ENCODE data around the gene ACLY. TPM values are rescaled to one million over a fixed set of nuclear protein-coding genes. Genes with fewer than 3 reads are reported as not detected.

ACLY gene
- total RNA-seq, 3 donors from 2014 or later, result 80.3 to 95.2 (median 81.5) TPM

DNA sequence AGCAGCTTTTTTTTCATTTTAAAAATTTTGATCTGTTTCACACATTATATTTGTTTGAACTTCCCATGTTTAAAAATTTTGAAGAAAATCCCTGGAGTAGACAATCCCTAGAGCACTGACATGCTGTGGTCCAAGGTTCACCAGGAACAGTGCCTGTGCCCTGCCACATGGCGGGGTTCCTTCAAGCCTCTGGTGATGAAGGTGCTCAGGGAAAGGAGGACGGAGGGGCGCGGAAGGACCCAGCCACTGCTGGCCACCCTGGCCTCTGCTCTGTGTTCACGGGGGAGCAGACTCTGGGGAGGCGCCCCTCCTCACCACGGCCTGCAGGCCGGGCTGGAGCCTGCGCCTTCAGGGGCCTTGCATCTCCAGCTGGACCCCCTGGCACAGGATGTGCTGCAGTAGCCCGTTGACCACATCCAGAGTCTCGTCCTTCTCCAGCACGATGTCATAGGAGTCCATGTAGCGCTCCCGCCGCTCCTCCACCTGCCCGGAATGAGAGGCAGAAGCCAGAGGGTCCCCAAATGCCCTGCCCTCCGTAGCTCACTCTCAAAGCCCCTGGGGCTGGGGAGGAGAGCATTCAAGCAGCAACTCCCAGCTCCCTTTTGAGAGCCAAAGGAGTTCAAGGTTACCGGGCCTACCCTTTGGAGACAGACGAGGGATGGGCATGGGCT, 93.4 kb downstream of the ACLY start:
- H3K36me3 ChIP-seq (ENCODE audit: low read depth), result no peaks in the 10 kb centered on the region
- TF ChIP-seq CTCF (IDR thresholded peaks at IDR 0.05), result no peak
- intact Hi-C loops (cut with DNase I, micrococcal nuclease), result no loop called here
- H3K4me3 ChIP-seq, result no peak overlapping the region
- ATAC-seq (no peak), DNase-seq (peak in 1 of 3 donors; percentile 36)
- no peaks in the 10 kb centered on the region for H3K4me1 ChIP-seq (ENCODE audit: low read depth)
- no peaks in the 10 kb centered on the region for H3K9me3 ChIP-seq

DNA sequence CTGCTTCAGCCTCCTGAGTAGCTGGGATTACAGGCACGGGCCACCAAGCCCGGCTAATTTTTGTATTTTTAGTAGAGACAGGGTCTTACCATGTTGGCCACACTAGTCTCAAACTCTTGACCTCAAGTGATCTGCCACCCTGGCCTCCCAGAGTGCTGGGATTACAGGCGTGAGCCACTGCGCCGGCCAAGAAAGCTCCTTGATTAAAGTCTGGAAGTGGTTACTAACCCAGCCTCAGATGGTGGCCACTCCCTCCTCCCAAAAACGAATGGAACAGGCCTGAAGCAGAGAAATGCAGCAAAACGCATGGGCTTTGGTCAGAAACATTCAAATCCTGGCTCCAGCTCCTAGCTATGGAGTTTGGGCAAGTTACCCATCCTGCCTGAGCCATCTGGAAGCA, 94.7 kb downstream of the ACLY start:
- Histone ChIP-seq H3K4me1 (ENCODE audit: low read depth) (no peaks in the 10 kb centered on the region), H3K9me3 (no peaks in the 10 kb centered on the region), H3K4me3 (no peak overlapping the region), H3K36me3 (ENCODE audit: low read depth) (no peaks in the 10 kb centered on the region)
- DNase-seq, result peak in 1 of 3 donors; percentile 17
- no peak for TF ChIP-seq CTCF (IDR thresholded peaks at IDR 0.05)
- intact Hi-C loops (cut with DNase I, micrococcal nuclease), result no loop called here
- ATAC-seq, result no peak

- intact Hi-C loops (cut with DNase I, micrococcal nuclease), result no loop called here
- H3K4me3 ChIP-seq, result no peak overlapping the region
- H3K36me3 ChIP-seq (ENCODE audit: low read depth), result no peaks in the 10 kb centered on the region
- H3K4me1 ChIP-seq (ENCODE audit: low read depth), result no peaks in the 10 kb centered on the region
- no peak for TF ChIP-seq CTCF (IDR thresholded peaks at IDR 0.05)
- H3K9me3 ChIP-seq, result no peaks in the 10 kb centered on the region
- peak in 1 of 3 donors; percentile 26 for DNase-seq
- ATAC-seq, result no peak
Observed at GRCh38 chr17:41823580-41823979, 95.2 kb downstream of the ACLY start.

DNA sequence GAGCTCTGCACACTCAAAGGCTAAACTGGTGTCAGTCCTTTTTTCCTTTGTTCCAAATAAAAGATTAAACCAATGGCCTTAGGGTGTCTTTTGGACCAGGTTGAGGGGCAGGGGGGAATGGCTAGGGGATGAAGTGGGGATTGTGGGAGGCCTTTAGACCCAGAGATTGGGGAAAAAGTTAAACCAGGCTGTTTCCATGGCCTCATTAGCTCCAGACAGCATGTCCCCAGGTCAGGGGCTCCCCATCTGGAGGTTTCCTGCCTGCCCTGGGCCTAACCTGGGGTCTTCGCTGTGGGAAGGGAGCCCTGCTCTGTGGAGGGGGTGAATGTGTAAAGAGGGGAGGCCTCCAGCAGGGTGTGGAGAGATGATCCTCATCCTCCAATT, 95.6 kb downstream of the ACLY start:
- TF ChIP-seq CTCF (IDR thresholded peaks at IDR 0.05), result no peak
- H3K9me3 ChIP-seq, result no peaks in the 10 kb centered on the region
- no peaks in the 10 kb centered on the region for H3K36me3 ChIP-seq (ENCODE audit: low read depth)
- intact Hi-C loops (cut with DNase I, micrococcal nuclease), result no loop called here
- no peak for ATAC-seq
- peak in 1 of 3 donors; percentile 10 for DNase-seq
- no peaks in the 10 kb centered on the region for H3K4me1 ChIP-seq (ENCODE audit: low read depth)
- H3K4me3 ChIP-seq, result no peak overlapping the region

DNA sequence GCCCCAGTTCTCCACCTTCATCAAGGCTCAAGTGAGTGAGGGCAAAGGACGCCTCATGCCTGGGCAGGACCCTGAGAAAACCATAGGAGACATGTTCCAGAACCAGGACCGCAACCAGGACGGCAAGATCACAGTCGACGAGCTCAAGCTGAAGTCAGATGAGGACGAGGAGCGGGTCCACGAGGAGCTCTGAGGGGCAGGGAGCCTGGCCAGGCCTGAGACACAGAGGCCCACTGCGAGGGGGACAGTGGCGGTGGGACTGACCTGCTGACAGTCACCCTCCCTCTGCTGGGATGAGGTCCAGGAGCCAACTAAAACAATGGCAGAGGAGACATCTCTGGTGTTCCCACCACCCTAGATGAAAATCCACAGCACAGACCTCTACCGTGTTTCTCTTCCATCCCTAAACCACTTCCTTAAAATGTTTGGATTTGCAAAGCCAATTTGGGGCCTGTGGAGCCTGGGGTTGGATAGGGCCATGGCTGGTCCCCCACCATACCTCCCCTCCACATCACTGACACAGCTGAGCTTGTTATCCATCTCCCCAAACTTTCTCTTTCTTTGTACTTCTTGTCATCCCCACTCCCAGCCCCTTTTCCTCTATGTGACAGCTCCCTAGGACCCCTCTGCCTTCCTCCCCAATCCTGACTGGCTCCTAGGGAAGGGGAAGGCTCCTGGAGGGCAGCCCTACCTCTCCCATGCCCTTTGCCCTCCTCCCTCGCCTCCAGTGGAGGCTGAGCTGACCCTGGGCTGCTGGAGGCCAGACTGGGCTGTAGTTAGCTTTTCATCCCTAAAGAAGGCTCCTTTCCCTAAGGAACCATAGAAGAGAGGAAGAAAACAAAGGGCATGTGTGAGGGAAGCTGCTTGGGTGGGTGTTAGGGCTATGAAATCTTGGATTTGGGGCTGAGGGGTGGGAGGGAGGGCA, 96.3 kb downstream of the ACLY start:
- Histone ChIP-seq H3K36me3 (ENCODE audit: low read depth) (no peaks in the 10 kb centered on the region), H3K9me3 (no peaks in the 10 kb centered on the region), H3K4me1 (ENCODE audit: low read depth) (no peaks in the 10 kb centered on the region), H3K4me3 (no peak overlapping the region)
- ATAC-seq (no peak), DNase-seq (no peak)
- TF ChIP-seq CTCF (IDR thresholded peaks at IDR 0.05), result no peak
- intact Hi-C loops (cut with DNase I, micrococcal nuclease), result no loop called here
